SIG-M5 treated with dmso at 0.1 percent for 504 hours (cell line): Measurements from ENCODE around the gene GABPB2.
"Not testable (repeated sequence)": the region's sequence is repeated elsewhere in the genome, so short reads cannot be mapped to it uniquely, and the experiment has no call there.

Source experiments
- DNase-seq: peaks from one replicate; lab custom pipeline; 2025; ENCODE audit not compliant: unreplicated experiment; lab: John Stamatoyannopoulos, UW

GABPB2 gene

GRCh38 chr1:151059109-151060006 is 11.2 kb upstream of the GABPB2 start, which contains the start of gene CDC42SE1:
Gene CDC42SE1 (minus strand): TSS chr1:151059622. CDS start chr1:151055730, 3,892 bp downstream.
- DNase-seq: peak; percentile 94

DNA sequence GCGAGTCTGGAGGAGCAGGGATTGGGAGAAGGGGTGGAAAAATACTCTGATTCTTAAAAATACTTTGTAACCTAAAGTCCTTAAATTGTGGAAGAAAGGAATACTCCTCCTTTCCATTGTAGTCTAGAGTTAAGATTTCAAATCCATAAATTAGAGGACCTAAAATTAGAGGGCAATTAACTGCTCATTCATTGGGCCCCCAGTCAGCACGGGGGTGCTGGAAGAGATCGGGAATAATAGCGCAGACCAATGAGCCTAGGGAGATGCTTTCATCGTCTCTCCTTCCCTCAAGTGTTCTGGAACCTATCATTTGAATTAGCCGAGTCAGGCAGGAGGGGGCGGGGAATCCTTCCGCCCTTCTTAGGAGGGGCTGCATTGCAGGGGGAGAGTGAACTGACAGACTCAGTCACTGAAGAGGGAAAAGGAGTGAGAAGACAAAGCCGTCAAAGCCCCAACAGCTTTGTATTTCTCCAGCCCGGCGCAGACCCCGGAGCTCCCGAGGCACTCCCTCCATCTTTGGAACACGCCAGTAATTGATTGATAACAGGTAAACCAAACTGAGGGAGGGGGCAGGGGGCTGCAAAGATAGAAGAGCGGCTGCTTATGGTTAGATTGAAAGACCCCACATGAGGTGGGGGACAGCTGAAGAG is 10.4 kb upstream of the GABPB2 start, which contains the start of gene MLLT11:
Gene MLLT11 (plus strand): TSS at position 391 of the 650 bp plus-strand sequence. CDS start 6,828 bp downstream, outside the sequence.
- DNase-seq: no peak

DNA sequence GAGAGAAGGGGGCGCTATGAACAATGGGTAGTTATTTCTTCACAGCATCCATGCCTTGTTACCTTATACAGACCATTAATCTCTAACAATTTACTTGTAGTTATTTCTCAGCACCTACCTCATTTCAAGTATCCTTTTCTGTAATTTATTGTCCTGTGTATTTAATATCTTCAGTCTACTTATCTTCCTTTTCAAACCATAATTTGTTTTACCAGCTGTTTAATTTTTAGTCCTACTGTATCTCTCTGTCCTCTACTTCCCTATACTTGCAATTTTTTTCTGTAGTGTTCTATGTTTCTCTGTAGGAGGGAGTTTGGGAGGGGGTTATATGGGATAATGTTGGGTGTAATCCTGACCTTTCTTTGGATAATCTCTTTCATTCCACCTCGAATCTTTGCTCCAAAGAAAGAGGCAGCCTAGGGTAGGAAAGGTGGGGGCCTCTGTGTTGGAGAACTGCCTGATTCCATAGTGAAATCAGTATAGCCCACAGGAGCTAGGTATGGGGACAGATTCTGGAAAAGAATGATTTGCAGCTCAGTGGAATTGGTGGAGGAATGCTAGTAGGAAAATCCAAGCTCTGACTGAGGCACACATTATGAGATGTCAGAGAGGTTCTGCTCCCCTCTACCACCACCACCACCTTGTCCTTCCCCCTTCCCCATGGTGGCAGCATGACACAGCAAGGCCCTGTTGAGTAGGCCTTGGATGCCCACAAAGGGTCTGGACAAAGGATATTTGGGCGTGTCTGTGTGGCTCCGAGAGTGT is 9.7 kb upstream of the GABPB2 start:
- no peak for DNase-seq

DNA sequence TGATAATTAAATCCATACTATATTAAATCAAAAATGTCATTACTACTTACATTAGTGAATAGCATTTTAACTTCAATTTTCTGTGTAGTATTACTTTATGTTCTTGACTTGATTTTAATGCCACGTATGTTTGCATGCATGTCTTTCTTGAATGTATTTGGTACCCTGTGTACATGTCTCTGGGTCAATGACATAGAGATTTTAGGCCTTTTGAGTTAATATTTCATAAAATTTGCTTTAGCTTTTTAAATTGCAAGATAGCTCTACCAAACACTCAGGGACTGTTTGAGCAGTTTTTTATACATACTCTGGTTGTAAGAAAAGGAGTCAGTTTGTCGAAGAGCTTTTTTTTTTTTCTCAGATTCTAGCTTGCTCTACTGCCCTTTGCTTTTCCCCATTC is 8.9 kb upstream of the GABPB2 start:
- no peak for DNase-seq

GRCh38 chr1:151062741-151063371 is 7.7 kb upstream of the GABPB2 start:
- no peak for DNase-seq

DNA sequence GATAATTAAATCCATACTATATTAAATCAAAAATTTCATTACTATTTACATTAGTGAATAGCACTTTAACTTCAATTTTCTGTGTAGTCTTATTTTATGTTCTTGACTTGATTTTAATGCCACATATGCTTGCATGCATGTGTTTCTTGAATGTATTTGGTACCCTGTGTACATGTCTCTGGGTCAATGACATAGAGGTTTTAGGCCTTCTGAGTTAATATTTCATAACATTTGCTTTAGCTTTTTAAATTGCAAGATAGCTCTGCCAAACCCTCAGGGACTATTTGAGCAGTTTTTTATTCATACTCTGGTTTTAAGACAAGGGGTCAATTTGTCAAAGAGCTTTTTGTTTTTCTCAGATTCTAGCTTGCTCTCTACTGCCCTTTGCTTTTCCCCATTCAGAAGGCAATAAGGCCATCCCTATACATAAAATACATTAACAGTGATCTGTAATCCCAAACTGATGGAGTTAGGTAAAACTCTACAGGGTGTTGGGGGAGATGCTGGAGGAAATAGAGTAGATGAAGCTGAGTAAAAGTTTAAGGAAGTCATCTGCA is 5.4 kb upstream of the GABPB2 start:
- DNase-seq: no peak

DNA sequence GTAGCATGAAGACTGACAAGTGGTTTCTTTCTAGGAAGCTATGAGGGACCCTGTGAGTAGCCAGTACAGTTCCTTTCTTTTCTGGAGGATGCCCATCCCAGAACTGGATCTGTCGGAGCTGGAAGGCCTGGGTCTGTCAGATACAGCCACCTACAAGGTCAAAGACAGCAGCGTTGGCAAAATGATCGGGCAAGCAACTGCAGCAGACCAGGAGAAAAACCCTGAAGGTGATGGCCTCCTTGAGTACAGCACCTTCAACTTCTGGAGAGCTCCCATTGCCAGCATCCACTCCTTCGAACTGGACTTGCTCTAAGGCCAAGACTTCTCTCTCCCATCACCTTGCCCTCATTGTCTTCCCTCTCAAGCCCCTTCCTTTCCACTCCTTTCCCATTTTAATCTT is 3.4 kb upstream of the GABPB2 start:
- no peak for DNase-seq

- DNase-seq: no peak
Observed at GRCh38 chr1:151069103-151069486, 1.5 kb upstream of the GABPB2 start.

DNA sequence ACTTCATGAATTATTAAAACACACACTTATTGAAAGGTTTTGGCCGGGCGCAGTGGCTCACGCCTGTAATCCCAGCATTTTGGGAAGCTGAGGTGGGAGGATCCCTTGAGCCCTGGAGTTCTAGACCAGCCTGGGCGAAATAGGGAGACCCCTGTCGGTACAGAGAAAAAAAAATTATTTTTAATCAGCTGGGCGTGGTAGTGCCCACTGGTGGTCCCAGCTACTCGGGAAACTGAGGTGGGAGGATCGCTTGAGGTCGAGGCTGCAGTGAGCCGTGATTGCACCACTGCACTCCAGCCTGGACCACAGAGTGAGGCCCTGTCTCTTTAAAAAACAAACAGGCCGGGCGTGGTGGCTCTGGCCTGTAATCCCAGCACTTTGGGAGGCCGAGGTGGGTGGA is 1.7 kb downstream of the GABPB2 start:
- DNase-seq: no peak

DNA sequence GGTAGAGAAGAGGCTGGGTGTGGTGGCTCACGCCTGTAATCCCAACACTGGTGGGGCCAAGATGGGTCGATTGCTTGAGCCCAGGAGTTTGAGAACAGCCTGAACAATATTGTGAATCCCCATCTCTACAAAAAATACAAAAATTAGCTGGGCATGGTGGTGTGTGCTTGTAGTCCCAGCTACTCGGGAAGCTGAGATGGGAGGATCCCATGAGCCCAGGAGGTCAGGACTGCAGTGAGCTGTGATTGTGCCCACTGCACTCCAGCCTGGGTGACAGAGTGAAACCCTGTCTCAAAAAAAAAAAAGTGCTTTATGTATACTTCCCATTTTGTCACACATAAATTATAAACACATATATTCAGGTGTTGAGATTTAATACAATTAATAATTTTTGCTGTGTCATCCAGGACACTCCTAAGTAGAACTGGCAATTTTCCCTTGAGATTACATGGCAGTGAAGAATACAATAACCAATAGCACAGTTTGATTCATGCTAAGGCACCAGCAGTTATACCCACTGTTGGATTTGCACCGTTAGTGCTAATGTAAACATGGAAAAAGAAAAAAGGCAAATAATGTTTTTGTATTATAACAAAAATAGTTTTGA is 15.5 kb downstream of the GABPB2 start:
- no peak for DNase-seq

- DNase-seq: not testable (repeated sequence)
Observed at GRCh38 chr1:151097426-151097825, 26.9 kb downstream of the GABPB2 start.

GRCh38 chr1:151098126-151098525 is 27.6 kb downstream of the GABPB2 start:
- no peak for DNase-seq

GRCh38 chr1:151104630-151105029 is 34.1 kb downstream of the GABPB2 start:
- no peak for DNase-seq

DNA sequence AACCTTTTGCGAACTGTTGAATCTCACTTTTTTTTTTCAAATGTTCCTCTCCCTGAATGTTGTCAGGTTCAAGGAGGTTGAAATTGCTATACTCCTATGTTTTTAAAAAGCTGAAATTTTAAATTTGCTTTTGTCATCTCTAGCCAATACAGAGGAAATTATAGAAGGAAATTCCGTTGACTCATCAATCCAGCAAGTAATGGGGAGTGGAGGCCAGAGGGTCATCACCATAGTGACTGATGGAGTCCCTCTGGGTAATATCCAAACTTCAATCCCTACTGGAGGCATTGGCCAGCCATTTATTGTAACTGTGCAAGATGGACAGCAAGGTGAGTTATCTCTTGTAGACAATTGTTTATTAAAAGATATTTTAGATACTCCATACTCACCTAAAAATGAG is 36.3 kb downstream of the GABPB2 start:
- no peak for DNase-seq

- no peak for DNase-seq
Observed at GRCh38 chr1:151108331-151108730, 37.8 kb downstream of the GABPB2 start.

- no peak for DNase-seq
Observed at GRCh38 chr1:151113877-151114276, 43.3 kb downstream of the GABPB2 start.

GRCh38 chr1:151124763-151125403 is 54.3 kb downstream of the GABPB2 start:
- DNase-seq: no peak

- DNase-seq: no peak
Observed at GRCh38 chr1:151128800-151129199, 58.2 kb downstream of the GABPB2 start.

DNA sequence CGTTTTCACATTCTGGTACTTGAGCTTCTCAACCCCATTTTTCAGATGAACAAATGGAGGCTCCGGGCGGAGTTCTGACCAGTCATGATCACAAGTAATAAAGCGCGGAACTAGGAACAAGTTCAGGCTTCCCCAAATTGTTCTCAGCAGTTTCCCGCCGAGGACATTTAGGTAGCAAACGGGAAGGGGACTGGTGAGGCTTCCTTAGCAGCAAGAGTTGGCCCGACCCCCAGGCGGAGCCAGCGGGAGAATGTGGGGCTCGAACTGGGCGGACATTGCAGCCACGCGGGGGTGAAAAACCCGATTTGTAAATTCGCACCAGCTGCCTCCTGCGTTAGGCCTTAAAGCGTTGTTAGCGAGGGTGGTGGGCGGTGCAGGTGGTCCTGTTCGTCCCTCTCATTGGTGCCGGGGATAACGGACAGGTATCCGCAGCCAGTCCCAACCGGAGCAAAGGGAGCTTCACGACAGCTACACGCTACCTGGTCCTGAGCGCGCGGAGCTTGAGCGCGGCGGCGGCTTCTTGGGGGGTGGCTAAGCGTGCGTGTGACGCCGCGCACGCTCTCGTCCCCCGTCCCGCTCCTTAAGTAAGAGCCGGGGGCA is 60.5 kb downstream of the GABPB2 start:
- DNase-seq: no peak
